ENCODE results near the gene HEXA. TPM values are rescaled to one million over a fixed set of nuclear protein-coding genes. Genes with fewer than 3 reads are reported as not detected.

HEXA gene
- total RNA-seq, 1 donor from 2014 or later: 81.6 TPM

DNA sequence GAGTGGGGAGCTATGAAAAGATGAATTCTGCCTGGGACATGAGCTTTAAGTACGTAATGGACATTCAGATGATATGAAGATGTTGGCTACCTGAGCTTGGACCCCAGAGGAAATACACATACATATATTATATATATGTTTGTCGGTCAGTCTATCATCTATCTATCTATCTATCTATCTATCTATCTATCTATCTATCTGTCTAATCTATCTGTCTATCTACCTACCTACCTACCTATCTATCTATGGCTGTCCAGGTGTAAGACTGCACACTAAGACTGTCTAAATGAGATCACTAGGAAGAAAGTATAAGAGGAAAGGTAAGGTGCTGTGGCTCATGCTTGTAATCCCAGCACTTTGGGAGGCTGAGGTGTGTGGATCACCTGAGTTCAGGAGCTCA, 37.7 kb downstream of the HEXA start:
- Mint-ChIP-seq H3K27ac (ENCODE audit: unreplicated experiment) (peak overlapping the region; percentile 21), H3K4me1 (ENCODE audit: low read depth, unreplicated experiment) (peaks cover 19% of the 10 kb centered on the region), H3K4me3 (ENCODE audit: unreplicated experiment) (no peak overlapping the region), H3K36me3 (ENCODE audit: unreplicated experiment) (no peaks in the 10 kb centered on the region), H3K27me3 (ENCODE audit: unreplicated experiment) (peaks cover 3% of the 10 kb centered on the region), H3K9me3 (ENCODE audit: unreplicated experiment) (no peaks in the 10 kb centered on the region)
- TF ChIP-seq, protein P1, sequence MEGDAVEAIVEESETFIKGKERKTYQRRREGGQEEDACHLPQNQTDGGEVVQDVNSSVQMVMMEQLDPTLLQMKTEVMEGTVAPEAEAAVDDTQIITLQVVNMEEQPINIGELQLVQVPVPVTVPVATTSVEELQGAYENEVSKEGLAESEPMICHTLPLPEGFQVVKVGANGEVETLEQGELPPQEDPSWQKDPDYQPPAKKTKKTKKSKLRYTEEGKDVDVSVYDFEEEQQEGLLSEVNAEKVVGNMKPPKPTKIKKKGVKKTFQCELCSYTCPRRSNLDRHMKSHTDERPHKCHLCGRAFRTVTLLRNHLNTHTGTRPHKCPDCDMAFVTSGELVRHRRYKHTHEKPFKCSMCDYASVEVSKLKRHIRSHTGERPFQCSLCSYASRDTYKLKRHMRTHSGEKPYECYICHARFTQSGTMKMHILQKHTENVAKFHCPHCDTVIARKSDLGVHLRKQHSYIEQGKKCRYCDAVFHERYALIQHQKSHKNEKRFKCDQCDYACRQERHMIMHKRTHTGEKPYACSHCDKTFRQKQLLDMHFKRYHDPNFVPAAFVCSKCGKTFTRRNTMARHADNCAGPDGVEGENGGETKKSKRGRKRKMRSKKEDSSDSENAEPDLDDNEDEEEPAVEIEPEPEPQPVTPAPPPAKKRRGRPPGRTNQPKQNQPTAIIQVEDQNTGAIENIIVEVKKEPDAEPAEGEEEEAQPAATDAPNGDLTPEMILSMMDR (IDR thresholded peaks at IDR 0.05; ENCODE audit: partially characterized antibody, unreplicated experiment): no peak
- DNase-seq: no peak

DNA sequence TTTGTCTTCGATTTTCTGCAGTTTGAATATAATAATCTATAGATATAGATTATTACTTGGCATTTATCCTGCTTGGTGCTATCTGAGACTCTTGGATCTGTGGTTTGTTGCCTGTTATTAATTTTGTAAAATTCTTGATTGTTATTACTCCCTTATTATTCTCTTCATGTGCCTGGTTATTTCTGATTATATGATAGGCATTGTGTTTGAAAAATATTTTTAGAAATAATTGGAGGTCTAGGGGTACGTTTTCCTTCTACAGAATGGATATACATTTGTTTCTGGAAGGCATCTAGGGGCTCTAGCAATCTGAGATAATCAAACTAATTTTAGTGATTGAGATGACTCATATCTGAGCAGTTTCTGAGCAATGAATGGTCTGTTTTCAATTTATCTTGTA, 41.0 kb downstream of the HEXA start:
- TF ChIP-seq, protein P1 (IDR thresholded peaks at IDR 0.05; ENCODE audit: partially characterized antibody, unreplicated experiment): no peak
- H3K27ac Mint-ChIP-seq (ENCODE audit: unreplicated experiment): no peak overlapping the region
- no peaks in the 10 kb centered on the region for H3K36me3 Mint-ChIP-seq (ENCODE audit: unreplicated experiment)
- no peaks in the 10 kb centered on the region for H3K9me3 Mint-ChIP-seq (ENCODE audit: unreplicated experiment)
- DNase-seq: no peak
- H3K4me3 Mint-ChIP-seq (ENCODE audit: unreplicated experiment): no peak overlapping the region
- peaks cover under 1% of the 10 kb centered on the region for H3K27me3 Mint-ChIP-seq (ENCODE audit: unreplicated experiment)
- peaks cover 7% of the 10 kb centered on the region for H3K4me1 Mint-ChIP-seq (ENCODE audit: low read depth, unreplicated experiment)

DNA sequence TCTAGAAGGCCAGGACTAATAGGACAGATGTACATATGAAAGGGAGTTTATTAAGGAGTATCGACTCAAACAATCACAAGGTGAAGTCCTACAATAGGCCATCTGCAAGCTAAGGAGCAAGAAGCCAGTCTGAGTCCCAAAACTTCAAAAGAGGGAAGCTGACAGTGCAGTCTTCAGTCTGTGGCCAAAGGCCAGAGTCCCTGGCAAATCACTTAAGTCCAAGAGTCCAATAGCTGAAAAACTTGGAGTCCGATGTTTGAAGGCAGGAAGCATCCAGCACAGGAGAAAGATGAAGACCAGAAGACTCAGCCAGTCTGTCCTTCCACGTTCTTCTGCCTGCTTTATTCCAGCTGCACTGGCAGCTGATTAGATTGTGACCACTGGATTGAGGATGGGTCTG, 44.8 kb downstream of the HEXA start:
- no peak for DNase-seq
- Mint-ChIP-seq H3K27ac (ENCODE audit: unreplicated experiment) (no peak overlapping the region), H3K9me3 (ENCODE audit: unreplicated experiment) (no peaks in the 10 kb centered on the region), H3K4me1 (ENCODE audit: low read depth, unreplicated experiment) (no peaks in the 10 kb centered on the region), H3K4me3 (ENCODE audit: unreplicated experiment) (no peak overlapping the region), H3K36me3 (ENCODE audit: unreplicated experiment) (no peaks in the 10 kb centered on the region), H3K27me3 (ENCODE audit: unreplicated experiment) (no peaks in the 10 kb centered on the region)
- TF ChIP-seq, protein P1 (IDR thresholded peaks at IDR 0.05; ENCODE audit: partially characterized antibody, unreplicated experiment): no peak

DNA sequence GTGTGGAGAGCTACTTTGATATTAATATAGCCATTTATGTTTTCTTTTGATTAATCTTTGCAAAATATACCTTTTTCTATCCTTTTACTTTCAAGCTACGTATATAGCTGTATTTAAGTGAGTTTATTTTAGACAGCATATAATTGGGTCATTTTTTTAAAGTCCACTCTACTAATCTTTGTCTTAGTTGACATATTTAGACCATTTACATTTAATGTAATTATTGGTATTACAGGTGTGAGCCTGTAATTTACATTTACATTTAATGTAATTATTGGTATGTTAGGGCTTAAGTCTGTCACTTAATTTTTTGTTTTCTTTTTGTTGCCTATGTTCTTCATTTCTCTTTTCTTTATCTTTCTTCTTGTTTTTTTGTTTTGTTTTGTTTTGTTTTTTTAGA, 52.1 kb downstream of the HEXA start:
- Mint-ChIP-seq H3K36me3 (ENCODE audit: unreplicated experiment) (no peaks in the 10 kb centered on the region), H3K4me1 (ENCODE audit: low read depth, unreplicated experiment) (peaks cover 8% of the 10 kb centered on the region), H3K4me3 (ENCODE audit: unreplicated experiment) (no peak overlapping the region), H3K27me3 (ENCODE audit: unreplicated experiment) (peaks cover 14% of the 10 kb centered on the region), H3K27ac (ENCODE audit: unreplicated experiment) (no peak overlapping the region), H3K9me3 (ENCODE audit: unreplicated experiment) (peaks cover 11% of the 10 kb centered on the region)
- no peak for DNase-seq
- TF ChIP-seq, protein P1 (IDR thresholded peaks at IDR 0.05; ENCODE audit: partially characterized antibody, unreplicated experiment): no peak

DNA sequence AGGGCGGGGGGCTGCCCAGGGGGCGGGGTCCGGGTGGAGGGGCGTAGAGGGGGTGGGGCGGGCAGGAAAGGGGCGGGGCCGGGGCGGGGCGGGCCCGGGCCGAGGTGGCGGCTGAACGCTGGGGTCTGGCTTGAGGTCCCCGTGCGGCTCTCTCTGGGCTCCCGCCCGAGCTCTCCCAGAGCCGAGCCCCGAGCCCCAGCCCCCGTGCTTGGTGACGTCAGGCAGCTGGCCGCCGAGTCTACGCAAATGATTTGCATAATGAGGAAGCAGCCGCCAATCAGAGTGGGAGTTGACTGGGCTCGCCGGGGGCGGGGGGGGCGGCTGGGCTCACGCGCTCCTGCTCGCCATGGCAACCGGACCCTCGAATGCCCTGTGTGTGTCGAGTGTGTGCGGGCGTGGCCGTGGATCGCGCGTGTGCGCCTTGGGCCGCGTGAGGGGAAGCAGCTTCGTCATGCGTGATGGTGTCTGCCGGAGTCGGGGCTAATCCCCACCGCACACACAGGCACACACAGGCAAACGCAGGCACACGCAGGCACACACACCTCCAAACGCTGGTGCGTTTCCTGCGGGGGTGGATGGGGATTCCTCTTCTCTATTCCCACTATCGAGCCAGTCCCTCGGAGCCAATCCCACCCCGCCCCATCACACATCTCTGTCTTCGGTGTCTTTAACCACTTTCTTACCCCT, 55.7 kb downstream of the HEXA start, which contains the start of gene CELF6:
TSS of gene CELF6 (minus strand) at position 173 of the 687 bp plus-strand sequence. CDS start 283 bp downstream, outside the sequence.
- Mint-ChIP-seq H3K4me1 (ENCODE audit: low read depth, unreplicated experiment) (peaks cover 12% of the 10 kb centered on the region), H3K36me3 (ENCODE audit: unreplicated experiment) (no peaks in the 10 kb centered on the region), H3K4me3 (ENCODE audit: unreplicated experiment) (peak within 1 kb of the TSS; percentile 96), H3K27me3 (ENCODE audit: unreplicated experiment) (peaks cover 17% of the 10 kb centered on the region), H3K27ac (ENCODE audit: unreplicated experiment) (peak within 1 kb of the TSS; percentile 84), H3K9me3 (ENCODE audit: unreplicated experiment) (peaks cover 14% of the 10 kb centered on the region)
- TF ChIP-seq, protein P1 (IDR thresholded peaks at IDR 0.05; ENCODE audit: partially characterized antibody, unreplicated experiment): no peak
- DNase-seq: peak; percentile 98

All from glutamatergic neuron (in vitro differentiated cells).